DOHH2 (cell line): ENCODE measurements around the gene PTPN14.

Experiments
- H3F3A ChIP-seq: fragments of 200-600 bp; sonication (generic), shearing (Covaris generic); 2 replicates; pipeline ENCODE4 v1.6.0; 2016; ENCODE audit warnings: antibody characterized with exemption, mild to moderate bottlenecking; ENCODE audit not compliant: control insufficient read depth, insufficient read depth
- H3K27ac ChIP-seq: fragments of 200-600 bp; sonication (generic); 2 replicates; pipeline ENCODE4 v1.5.1; 2014; ENCODE audit warnings: low read depth, mild to moderate bottlenecking, low read length, moderate library complexity
- H3K27me3 ChIP-seq: fragments of 200-600 bp; sonication (generic); 2 replicates; pipeline ENCODE4 v1.6.1; 2014; ENCODE audit warnings: mild to moderate bottlenecking, low read length, mixed read lengths; ENCODE audit not compliant: control insufficient read depth
- H3K36me3 ChIP-seq: fragments of 200-600 bp; sonication (generic); 2 replicates; pipeline ENCODE4 v1.6.1; 2014; ENCODE audit warnings: mild to moderate bottlenecking, low read length, moderate library complexity, mixed read lengths; ENCODE audit not compliant: control insufficient read depth
- H3K4me1 ChIP-seq: fragments of 200-600 bp; sonication (generic); 2 replicates; pipeline ENCODE4 v1.6.1; 2014; ENCODE audit warnings: mild to moderate bottlenecking, low read length, mixed read lengths; ENCODE audit not compliant: control insufficient read depth
- H3K4me2 ChIP-seq: fragments of 200-600 bp; sonication (generic); 2 replicates; pipeline ENCODE4 v1.6.0; 2014; ENCODE audit warnings: mild to moderate bottlenecking, low read length, moderate library complexity
- H3K4me3 ChIP-seq: fragments of 200-600 bp; sonication (generic); 2 replicates; pipeline ENCODE4 v1.5.1; 2014; ENCODE audit warnings: mild to moderate bottlenecking, low read length, mixed read lengths
- H3K79me2 ChIP-seq: fragments of 200-600 bp; sonication (generic); 2 replicates; pipeline ENCODE4 v1.6.1; 2014; ENCODE audit warnings: mild to moderate bottlenecking, low read length, mixed read lengths; ENCODE audit not compliant: control insufficient read depth
- H3K9me2 ChIP-seq: fragments of 200-600 bp; sonication (generic); replicated peaks from 2 replicates; pipeline ENCODE4 v1.6.1; 2014; ENCODE audit warnings: mild to moderate bottlenecking, low read length, mixed read lengths; ENCODE audit not compliant: control insufficient read depth
- H3K9me3 ChIP-seq: fragments of 200-600 bp; sonication (generic); 2 replicates; pipeline ENCODE4 v1.6.1; 2014; ENCODE audit warnings: antibody characterized with exemption, low read length, mixed read lengths; ENCODE audit not compliant: control insufficient read depth, insufficient read depth
- H4K20me1 ChIP-seq: fragments of 200-600 bp; sonication (generic); 2 replicates; pipeline ENCODE4 v1.6.0; 2014; ENCODE audit warnings: low read depth, mild to moderate bottlenecking, antibody characterized with exemption, low read length, moderate library complexity; ENCODE audit not compliant: control insufficient read depth, insufficient read depth
- EZH2phosphoT487 ChIP-seq: fragments of 200-600 bp; sonication (generic); IDR thresholded peaks from 2 replicates; pipeline ENCODE4 v1.6.1; 2017; ENCODE audit warnings: borderline replicate concordance, mild to moderate bottlenecking, antibody characterized with exemption, low read length, moderate library complexity, mixed read lengths
- TF ChIP-seq, protein P1 (sequence below): fragments of 200-600 bp; sonication (generic); IDR thresholded peaks from one replicate; pipeline ENCODE4 v1.5.1; 2014; ENCODE audit warnings: antibody characterized with exemption, mild to moderate bottlenecking, low read depth, low read length; ENCODE audit not compliant: poor library complexity, severe bottlenecking

PTPN14 gene

DNA sequence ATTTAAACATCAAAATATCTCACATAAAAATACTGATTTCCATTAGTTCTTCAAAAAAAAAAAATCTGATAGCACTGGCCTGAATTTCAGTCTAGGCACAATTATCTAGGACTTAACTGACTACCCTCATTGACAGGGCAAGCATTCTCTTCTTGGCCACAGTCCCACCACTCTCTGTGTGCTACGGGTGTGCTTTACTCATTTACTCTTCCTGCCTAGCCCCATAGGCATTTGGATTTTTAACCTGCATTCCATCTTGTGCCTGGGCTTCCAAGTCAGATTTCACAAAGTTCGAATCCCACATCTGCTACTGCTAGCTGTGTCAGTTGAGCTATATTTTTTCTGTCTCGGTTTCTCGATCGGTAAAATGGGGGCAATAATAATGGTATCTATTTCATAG lies 38.0 kb downstream of the PTPN14 start:
- Histone ChIP-seq H3K27me3 (no peaks in the 10 kb centered on the region), H3K9me2 (no peaks in the 10 kb centered on the region), H3F3A (no peaks in the 10 kb centered on the region), H3K4me2 (no peak overlapping the region), H3K4me1 (no peaks in the 10 kb centered on the region), H3K27ac (no peak overlapping the region), H3K36me3 (no peaks in the 10 kb centered on the region), H3K4me3 (no peak overlapping the region), H3K9me3 (no peaks in the 10 kb centered on the region), H3K79me2 (no peaks in the 10 kb centered on the region), H4K20me1 (no peaks in the 10 kb centered on the region)
- TF ChIP-seq EZH2phosphoT487 = no peak
- TF ChIP-seq, protein P1, sequence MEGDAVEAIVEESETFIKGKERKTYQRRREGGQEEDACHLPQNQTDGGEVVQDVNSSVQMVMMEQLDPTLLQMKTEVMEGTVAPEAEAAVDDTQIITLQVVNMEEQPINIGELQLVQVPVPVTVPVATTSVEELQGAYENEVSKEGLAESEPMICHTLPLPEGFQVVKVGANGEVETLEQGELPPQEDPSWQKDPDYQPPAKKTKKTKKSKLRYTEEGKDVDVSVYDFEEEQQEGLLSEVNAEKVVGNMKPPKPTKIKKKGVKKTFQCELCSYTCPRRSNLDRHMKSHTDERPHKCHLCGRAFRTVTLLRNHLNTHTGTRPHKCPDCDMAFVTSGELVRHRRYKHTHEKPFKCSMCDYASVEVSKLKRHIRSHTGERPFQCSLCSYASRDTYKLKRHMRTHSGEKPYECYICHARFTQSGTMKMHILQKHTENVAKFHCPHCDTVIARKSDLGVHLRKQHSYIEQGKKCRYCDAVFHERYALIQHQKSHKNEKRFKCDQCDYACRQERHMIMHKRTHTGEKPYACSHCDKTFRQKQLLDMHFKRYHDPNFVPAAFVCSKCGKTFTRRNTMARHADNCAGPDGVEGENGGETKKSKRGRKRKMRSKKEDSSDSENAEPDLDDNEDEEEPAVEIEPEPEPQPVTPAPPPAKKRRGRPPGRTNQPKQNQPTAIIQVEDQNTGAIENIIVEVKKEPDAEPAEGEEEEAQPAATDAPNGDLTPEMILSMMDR = no peak

DNA sequence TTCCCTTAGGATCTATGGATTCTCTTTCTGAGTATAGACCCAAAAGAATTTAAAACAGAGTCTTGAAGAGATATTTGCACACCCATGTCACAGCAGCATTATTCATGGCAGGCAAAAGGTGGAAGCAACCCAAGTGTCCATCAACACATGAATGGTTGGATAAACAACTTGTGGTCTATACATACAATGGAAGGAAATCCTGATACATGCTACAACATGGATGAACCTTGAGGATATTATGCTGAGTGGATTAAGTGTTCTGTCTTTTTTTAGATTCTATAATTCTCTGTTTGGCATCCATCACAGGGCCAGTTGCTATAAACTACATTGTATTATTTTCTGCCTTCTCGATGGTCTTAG lies 39.8 kb downstream of the PTPN14 start:
- Histone ChIP-seq H3K4me1 (no peaks in the 10 kb centered on the region), H3K4me3 (no peak overlapping the region), H3K27me3 (no peaks in the 10 kb centered on the region), H3K36me3 (no peaks in the 10 kb centered on the region), H3K9me3 (no peaks in the 10 kb centered on the region), H3K27ac (no peak overlapping the region), H3K4me2 (no peak overlapping the region), H3F3A (no peaks in the 10 kb centered on the region), H3K79me2 (no peaks in the 10 kb centered on the region), H3K9me2 (no peaks in the 10 kb centered on the region), H4K20me1 (no peaks in the 10 kb centered on the region)
- TF ChIP-seq EZH2phosphoT487 = no peak
- TF ChIP-seq, protein P1 = no peak

DNA sequence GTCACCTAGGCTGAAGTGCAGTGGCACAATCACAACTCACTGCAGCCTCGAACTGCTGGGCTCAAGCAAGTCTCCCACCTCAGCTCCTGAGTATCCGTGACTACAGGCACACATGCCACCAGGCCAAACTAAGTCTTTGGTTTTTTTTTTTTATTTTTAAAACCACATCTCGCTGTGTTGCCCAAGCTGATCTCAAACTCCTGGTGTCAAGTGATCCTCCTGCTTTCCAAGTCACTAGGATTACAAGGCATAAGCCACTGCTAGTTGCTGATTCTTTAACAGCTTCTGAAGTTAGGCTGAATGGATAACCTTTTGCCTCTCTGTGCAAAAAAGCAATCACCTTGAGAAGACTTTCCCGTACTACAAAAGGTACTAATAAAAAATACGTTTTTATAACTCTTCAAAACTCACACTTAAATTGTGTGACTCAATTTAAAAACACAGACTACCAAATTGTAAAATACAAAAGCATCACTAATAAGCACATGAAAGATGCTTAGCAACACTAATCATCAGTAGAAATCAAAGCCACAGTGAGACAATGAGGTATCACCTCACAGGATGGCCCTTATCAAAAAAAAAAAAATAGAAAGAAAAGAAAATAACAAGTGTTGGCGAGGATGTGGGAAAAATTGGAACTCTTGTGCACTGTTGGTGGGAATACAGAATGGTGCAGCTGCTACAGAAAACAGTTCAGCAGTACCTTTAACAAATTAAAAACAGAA lies 40.3 kb downstream of the PTPN14 start:
- no peaks in the 10 kb centered on the region for H4K20me1 ChIP-seq
- H3K4me2 ChIP-seq = no peak overlapping the region
- TF ChIP-seq, protein P1 = no peak
- TF ChIP-seq EZH2phosphoT487 = no peak
- H3K9me2 ChIP-seq = no peaks in the 10 kb centered on the region
- H3K79me2 ChIP-seq = no peaks in the 10 kb centered on the region
- no peaks in the 10 kb centered on the region for H3F3A ChIP-seq
- H3K36me3 ChIP-seq = no peaks in the 10 kb centered on the region
- no peaks in the 10 kb centered on the region for H3K4me1 ChIP-seq
- H3K27me3 ChIP-seq = no peaks in the 10 kb centered on the region
- H3K27ac ChIP-seq = no peak overlapping the region
- H3K9me3 ChIP-seq = no peaks in the 10 kb centered on the region
- H3K4me3 ChIP-seq = no peak overlapping the region
